Activated naive CD4-positive, alpha-beta T cell treated with anti-CD3 and anti-CD28 coated beads, Interleukin-2, amount 50 U/mL, for 24 hours (primary cell): Measurements from ENCODE around the gene TBC1D22A.
"Not testable (repeated sequence)": the region's sequence is repeated elsewhere in the genome, so short reads cannot be mapped to it uniquely, and the experiment has no call there.

ENCODE experiments used
- H3K27ac Mint-ChIP-seq: one replicate; pipeline ENCODE4 v1.8.0; 2021; ENCODE audit warnings: mild to moderate bottlenecking, mixed read lengths
- H3K27me3 Mint-ChIP-seq: one replicate; pipeline ENCODE4 v1.8.0; 2021; ENCODE audit warnings: mixed read lengths
- H3K36me3 Mint-ChIP-seq: one replicate; pipeline ENCODE4 v1.8.0; 2021; ENCODE audit warnings: mixed read lengths
- H3K4me1 Mint-ChIP-seq: one replicate; pipeline ENCODE4 v1.8.0; 2021; ENCODE audit warnings: mixed read lengths
- H3K4me3 Mint-ChIP-seq: one replicate; pipeline ENCODE4 v1.8.0; 2021; ENCODE audit warnings: mild to moderate bottlenecking, mixed read lengths
- H3K9me3 Mint-ChIP-seq: one replicate; pipeline ENCODE4 v1.8.0; 2021; ENCODE audit warnings: mixed read lengths

The TBC1D22A gene

DNA sequence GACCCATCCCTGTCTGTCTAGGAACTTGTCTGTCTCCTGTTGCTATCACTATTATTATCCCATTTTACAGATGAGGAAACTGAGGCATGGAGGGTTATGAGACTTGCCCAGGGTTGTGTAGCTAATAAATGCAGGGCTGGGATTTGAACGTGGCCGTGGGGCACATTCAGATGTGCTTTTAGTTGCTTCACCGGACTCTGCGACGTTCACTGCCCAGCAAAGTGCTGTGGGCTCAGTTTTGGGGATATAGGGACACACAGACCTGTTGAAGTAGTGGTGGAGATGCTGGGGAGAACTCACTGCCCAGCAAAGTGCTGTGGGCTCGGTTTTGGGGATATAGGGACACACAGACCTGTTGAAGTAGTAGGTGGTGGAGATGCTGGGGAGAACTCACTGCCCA lies 405.5 kb downstream of the TBC1D22A start:
- H3K9me3 Mint-ChIP-seq, H3K4me1 Mint-ChIP-seq, H3K27me3 Mint-ChIP-seq, H3K27ac Mint-ChIP-seq, H3K36me3 Mint-ChIP-seq, H3K4me3 Mint-ChIP-seq: not testable (repeated sequence)

DNA sequence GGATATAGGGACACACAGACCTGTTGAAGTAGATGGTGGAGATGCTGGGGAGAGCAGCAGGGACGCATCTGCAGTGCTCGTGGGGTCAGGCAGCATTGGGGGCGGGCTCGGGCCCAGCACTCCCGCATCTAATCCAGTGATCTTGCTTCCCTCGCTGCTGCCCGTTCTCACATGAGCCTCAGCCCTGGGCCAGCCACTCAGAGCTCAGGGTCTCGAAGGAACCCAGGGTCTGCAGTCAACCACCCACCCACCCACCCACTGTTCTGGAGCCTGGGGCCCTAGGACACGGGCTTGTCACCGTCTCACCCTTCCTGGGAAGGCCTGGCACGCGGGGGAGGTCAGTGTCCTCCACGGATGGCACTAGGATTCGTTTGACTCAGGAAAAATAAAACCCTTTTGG lies 406.0 kb downstream of the TBC1D22A start:
- H3K27me3 Mint-ChIP-seq, result no peaks in the 10 kb centered on the region
- no peak overlapping the region for H3K4me3 Mint-ChIP-seq
- no peaks in the 10 kb centered on the region for H3K9me3 Mint-ChIP-seq
- H3K27ac Mint-ChIP-seq, result no peak overlapping the region
- H3K4me1 Mint-ChIP-seq, result no peaks in the 10 kb centered on the region
- peaks cover 10% of the 10 kb centered on the region for H3K36me3 Mint-ChIP-seq

- Mint-ChIP-seq H3K9me3 (no peaks in the 10 kb centered on the region), H3K4me1 (no peaks in the 10 kb centered on the region), H3K27me3 (no peaks in the 10 kb centered on the region), H3K4me3 (no peak overlapping the region), H3K27ac (no peak overlapping the region), H3K36me3 (peaks cover 14% of the 10 kb centered on the region)
These were observed 406.7 kb downstream of the TBC1D22A start for GRCh38 chr22:47168900-47169800.

DNA sequence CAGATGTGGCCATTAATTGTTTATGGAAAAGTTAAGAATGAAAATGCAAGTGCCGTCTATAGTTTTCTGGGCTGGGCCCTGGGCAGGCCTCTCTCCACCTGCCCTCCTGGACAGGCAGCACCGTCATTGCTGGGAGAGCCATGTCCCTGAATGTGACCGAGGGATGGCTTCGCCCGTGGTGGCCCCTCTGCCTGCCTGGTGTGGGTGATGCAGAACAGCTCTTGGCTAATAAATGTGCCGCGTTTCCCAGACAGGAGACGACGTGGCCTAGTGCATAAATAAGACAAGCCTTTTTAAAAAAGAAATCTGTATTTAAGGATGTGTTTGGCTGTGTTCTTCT lies 407.3 kb downstream of the TBC1D22A start:
- H3K27ac Mint-ChIP-seq, result no peak overlapping the region
- no peaks in the 10 kb centered on the region for H3K9me3 Mint-ChIP-seq
- no peaks in the 10 kb centered on the region for H3K4me1 Mint-ChIP-seq
- peaks cover 14% of the 10 kb centered on the region for H3K36me3 Mint-ChIP-seq
- no peak overlapping the region for H3K4me3 Mint-ChIP-seq
- no peaks in the 10 kb centered on the region for H3K27me3 Mint-ChIP-seq

DNA sequence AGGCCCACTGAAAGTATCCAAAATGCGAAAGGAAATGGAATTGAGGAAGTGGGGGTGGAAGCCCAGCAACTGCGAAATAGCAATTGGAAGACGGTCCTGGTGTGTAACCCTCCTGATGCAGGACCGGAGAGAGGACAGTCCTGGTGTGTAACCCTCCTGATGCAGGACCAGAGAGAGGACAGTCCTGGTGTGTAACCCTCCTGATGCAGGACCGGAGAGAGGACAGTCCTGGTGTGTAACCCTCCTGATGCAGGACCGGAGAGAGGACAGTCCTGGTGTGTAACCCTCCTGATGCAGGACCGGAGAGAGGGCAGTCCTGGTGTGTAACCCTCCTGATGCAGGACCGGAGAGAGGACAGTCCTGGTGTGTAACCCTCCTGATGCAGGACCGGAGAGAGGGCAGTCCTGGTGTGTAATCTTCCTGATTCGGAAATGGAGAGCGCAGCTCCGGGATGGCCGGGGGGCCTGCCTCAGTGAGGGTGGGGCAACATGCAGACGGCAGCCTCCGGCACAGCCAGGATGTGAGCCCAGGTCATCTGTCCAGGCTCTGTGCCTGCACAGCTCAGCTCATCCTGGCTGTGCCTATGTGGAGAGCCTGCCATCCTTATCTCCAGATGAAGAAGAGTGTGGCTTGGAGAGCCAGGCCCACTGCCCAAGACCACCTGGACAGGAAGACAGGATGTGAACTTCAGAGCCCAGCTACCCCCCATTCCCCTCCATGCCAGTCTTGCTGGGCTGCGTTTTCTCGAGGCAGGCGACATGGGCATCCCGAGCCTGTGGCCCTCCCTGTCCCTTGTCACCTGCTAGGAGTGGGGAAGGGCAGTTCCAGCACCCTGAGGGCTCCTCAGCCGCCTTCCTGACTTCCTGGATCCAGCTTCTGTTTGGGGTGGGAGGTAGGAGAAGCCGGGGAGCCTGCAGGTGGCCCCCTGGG lies 408.3 kb downstream of the TBC1D22A start:
- H3K27me3 Mint-ChIP-seq, H3K4me1 Mint-ChIP-seq, H3K4me3 Mint-ChIP-seq, H3K9me3 Mint-ChIP-seq, H3K27ac Mint-ChIP-seq: not testable (repeated sequence)
- peaks cover 20% of the 10 kb centered on the region for H3K36me3 Mint-ChIP-seq

GRCh38 chr22:47171441-47172221 lies 409.2 kb downstream of the TBC1D22A start:
- Mint-ChIP-seq H3K27ac (no peak overlapping the region), H3K4me1 (no peaks in the 10 kb centered on the region), H3K9me3 (no peaks in the 10 kb centered on the region), H3K36me3 (peaks cover 19% of the 10 kb centered on the region), H3K4me3 (no peak overlapping the region), H3K27me3 (no peaks in the 10 kb centered on the region)

DNA sequence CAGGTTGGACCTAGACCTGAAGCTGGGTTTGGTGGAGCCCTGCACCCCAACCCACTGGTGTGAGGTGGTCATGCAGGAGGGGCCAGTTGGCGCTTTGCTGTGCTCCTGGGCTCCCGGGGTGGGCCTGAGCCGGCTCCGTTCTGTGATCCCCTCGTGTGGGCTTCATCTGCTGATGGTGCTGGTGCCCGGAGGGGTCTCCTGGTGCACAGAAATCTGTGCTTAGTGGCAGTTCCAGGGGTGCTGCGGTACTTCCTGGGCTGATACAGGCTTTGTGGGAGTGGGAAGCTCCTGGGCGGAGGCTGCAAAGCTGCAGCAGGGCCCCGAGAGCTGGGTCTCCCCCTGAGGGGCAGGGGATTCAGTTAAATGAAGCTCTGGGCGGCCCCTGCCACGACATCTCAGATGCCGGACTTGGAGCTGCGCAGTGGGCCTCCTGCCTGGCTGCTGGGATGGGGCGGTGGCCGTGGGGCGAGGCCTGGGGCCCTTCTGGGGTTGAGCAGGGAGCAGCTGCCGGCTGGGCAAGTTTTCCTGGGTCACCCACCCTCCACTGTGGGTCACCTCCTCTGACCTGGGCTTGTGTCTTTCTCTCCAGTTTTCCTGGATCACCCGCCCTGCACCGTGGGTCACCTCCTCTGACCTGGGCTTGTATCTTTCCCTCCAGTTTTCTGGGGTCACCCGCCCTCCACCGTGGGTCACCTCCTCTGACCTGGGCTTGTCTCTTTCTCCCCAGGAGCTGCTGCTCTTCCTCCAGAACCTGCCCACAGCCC lies 410.5 kb downstream of the TBC1D22A start:
- H3K9me3 Mint-ChIP-seq, result no peaks in the 10 kb centered on the region
- no peak overlapping the region for H3K27ac Mint-ChIP-seq
- H3K4me1 Mint-ChIP-seq, result no peaks in the 10 kb centered on the region
- peaks cover 23% of the 10 kb centered on the region for H3K36me3 Mint-ChIP-seq
- no peak overlapping the region for H3K4me3 Mint-ChIP-seq
- no peaks in the 10 kb centered on the region for H3K27me3 Mint-ChIP-seq

- Mint-ChIP-seq H3K27me3 (no peaks in the 10 kb centered on the region), H3K27ac (no peak overlapping the region), H3K36me3 (peaks cover 25% of the 10 kb centered on the region), H3K4me1 (no peaks in the 10 kb centered on the region), H3K9me3 (no peaks in the 10 kb centered on the region), H3K4me3 (no peak overlapping the region)
These were observed 411.1 kb downstream of the TBC1D22A start for GRCh38 chr22:47173535-47174021.

- no peak overlapping the region for H3K4me3 Mint-ChIP-seq
- H3K4me1 Mint-ChIP-seq, result no peaks in the 10 kb centered on the region
- H3K9me3 Mint-ChIP-seq, result no peaks in the 10 kb centered on the region
- no peak overlapping the region for H3K27ac Mint-ChIP-seq
- H3K36me3 Mint-ChIP-seq, result peaks cover 29% of the 10 kb centered on the region
- H3K27me3 Mint-ChIP-seq, result no peaks in the 10 kb centered on the region
These were observed 411.6 kb downstream of the TBC1D22A start for GRCh38 chr22:47174096-47174495.

DNA sequence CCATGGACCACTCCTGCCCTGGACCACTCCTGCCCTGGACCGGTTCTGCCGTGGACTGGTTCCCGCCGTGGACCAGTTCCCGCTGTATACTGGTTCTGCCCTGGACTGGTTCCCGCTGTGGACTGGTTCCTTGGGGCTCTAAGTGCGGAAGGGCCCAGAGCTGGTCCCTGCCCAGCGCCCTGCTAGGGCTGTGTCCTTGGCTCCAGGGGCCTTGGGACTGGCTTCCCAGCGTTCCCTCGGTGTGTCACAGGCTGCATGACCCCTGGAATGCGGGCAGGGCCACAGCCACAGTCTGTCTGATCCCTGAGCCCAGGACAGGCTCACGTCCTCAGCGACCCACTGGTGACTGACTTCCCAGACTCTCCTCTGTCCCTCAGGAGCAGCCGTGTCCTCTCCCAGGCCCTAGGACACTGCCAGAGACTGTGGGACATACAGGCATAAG lies 412.2 kb downstream of the TBC1D22A start:
- H3K4me1 Mint-ChIP-seq, result no peaks in the 10 kb centered on the region
- peaks cover 30% of the 10 kb centered on the region for H3K36me3 Mint-ChIP-seq
- no peaks in the 10 kb centered on the region for H3K27me3 Mint-ChIP-seq
- H3K27ac Mint-ChIP-seq, result no peak overlapping the region
- no peaks in the 10 kb centered on the region for H3K9me3 Mint-ChIP-seq
- H3K4me3 Mint-ChIP-seq, result no peak overlapping the region

DNA sequence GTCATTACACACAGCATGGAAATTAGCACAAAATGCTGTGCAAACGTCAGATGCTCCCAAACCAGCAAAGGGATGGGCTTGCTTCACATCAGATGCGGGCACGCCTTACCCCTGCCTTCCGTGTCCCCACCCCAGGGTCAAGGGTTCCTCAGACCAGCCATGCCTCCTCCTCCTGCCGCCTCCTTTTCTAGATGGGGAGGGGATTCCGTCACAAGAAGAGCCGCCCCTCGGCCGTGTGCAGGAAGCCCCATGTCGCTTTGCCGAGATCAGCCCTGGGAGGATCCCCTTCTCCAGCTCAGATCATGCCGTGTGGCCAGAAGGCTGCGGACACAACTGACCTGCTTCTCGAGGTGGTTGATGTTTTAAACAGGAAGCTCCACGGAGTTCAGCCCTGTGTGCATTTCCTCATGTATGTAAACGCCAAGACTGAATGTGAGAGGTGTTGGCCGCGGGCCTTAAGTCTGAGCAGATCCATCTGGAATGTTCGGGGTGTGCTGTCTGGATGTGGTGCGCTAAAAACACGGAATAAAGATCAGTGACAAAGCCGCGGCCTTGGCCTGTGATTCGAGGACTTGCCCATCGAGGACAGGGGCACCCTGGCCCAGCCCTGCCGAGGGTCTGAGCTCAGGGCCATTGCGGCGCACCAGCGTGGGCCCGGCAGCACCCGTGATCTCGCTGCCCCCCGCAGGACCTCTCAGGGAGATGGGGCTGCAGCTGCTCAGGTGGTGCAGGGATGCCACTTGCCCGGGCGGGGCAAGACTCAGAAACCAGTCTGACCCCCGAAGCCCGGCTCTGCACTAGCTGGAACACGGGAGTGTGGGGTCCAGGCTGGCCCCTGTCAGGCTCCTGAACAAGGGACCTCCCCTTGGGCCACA lies 412.9 kb downstream of the TBC1D22A start:
- Mint-ChIP-seq H3K27ac (no peak overlapping the region), H3K9me3 (no peaks in the 10 kb centered on the region), H3K4me3 (no peak overlapping the region), H3K36me3 (peaks cover 28% of the 10 kb centered on the region), H3K4me1 (no peaks in the 10 kb centered on the region), H3K27me3 (no peaks in the 10 kb centered on the region)

DNA sequence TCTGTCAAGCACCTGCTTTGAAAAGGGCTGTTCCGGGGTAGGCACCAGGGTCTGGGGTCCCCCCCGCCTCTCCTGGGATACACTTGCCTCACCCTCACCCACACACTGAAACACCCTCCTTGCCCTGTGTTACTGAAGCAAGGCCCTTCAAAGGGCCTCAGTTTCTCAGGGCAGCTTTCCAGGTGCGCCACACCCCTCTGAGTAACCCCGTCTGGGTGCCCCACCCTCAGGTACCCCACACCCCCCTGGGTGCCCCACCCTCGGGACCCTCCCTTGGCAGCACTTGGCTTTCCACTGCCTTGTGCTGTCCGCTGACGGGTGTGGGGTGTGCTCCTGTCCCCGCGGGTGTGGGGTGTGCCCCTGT lies 413.6 kb downstream of the TBC1D22A start:
- no peaks in the 10 kb centered on the region for H3K4me1 Mint-ChIP-seq
- no peak overlapping the region for H3K27ac Mint-ChIP-seq
- H3K36me3 Mint-ChIP-seq, result peaks cover 29% of the 10 kb centered on the region
- H3K4me3 Mint-ChIP-seq, result no peak overlapping the region
- peaks cover 6% of the 10 kb centered on the region for H3K9me3 Mint-ChIP-seq
- H3K27me3 Mint-ChIP-seq, result no peaks in the 10 kb centered on the region

GRCh38 chr22:47176573-47177333 lies 414.3 kb downstream of the TBC1D22A start:
- Mint-ChIP-seq H3K36me3 (peaks cover 29% of the 10 kb centered on the region), H3K27me3 (no peaks in the 10 kb centered on the region), H3K4me1 (no peaks in the 10 kb centered on the region), H3K9me3 (peaks cover 12% of the 10 kb centered on the region), H3K4me3 (no peak overlapping the region), H3K27ac (no peak overlapping the region)
